HCT116 (cell line): ENCODE data around the gene GREM2. TPM values are rescaled to one million over a fixed set of nuclear protein-coding genes. Genes with fewer than 3 reads are reported as not detected.

Source experiments
- ATAC-seq: fragments of 200-7000 bp; cut with Tn5 transposase; 2 replicates; pipeline ENCODE4 v1.9.1; 2020; ENCODE audit warnings: mild to moderate bottlenecking, moderate library complexity
- BruUV-seq: library from RNA; stranded (reverse); fragments of 400-500 nt; replicated peaks from 2 replicates; lab custom pipeline; 2021; lab: Mats Ljungman, UMichigan
- CTCF ChIA-PET: fragments of 300-600 bp; sonication (Branson Sonifier 250); formaldehyde crosslinking; loops from one replicate; lab custom pipeline; 2021; ENCODE audit warnings: antibody characterized with exemption; lab: Charles Lee
- POLR2A ChIA-PET: fragments of 300-600, 350-600 bp; sonication (Branson Sonifier 250); formaldehyde crosslinking; loops from one replicate; lab custom pipeline; 2021; ENCODE audit warnings: antibody characterized with exemption; lab: Charles Lee
- RAD21 ChIA-PET, 2 experiments: fragments of 300-600 bp; sonication (Branson Sonifier 250); formaldehyde crosslinking; loops; one replicate each; lab custom pipeline; 2023; ENCODE audit warnings: low total read pairs in 2 of 2; ENCODE audit not compliant: uncharacterized antibody in 2 of 2, unreplicated experiment in 2 of 2, low non-redundant PET in 1 of 2; lab: Charles Lee
- DNase-seq: peaks from one replicate; pipeline ENCODE4 v3.0.0-alpha.2; 2010; ENCODE audit warnings: low read depth, low spot score
- H2AFZ ChIP-seq: fragments of 200-600 bp; shearing (Covaris generic), sonication (generic); 2 replicates; pipeline ENCODE4 v1.6.1; 2017; ENCODE audit warnings: low read depth, mixed run types, mixed read lengths, antibody characterized with exemption, low read length; ENCODE audit not compliant: poor library complexity, severe bottlenecking
- H3K27ac ChIP-seq: 2 replicates; pipeline ENCODE4 v1.5.1; 2012; ENCODE audit warnings: low read depth, low read length
- H3K27me3 ChIP-seq: fragments of 200-600 bp; sonication (generic); 2 replicates; pipeline ENCODE4 v1.6.1; 2016; ENCODE audit warnings: mixed run types, low read length, mixed read lengths; ENCODE audit not compliant: insufficient read depth
- H3K36me3 ChIP-seq, 2 experiments: fragments of 200-500 bp in 1 of 2; fragments of 200-600 bp in 1 of 2; sonication (Bioruptor generic) in 1 of 2; sonication (generic) in 1 of 2; 2 replicates each; pipeline versions ENCODE4 v1.5.1 to v1.6.1; 2014 to 2016; ENCODE audit warnings: low read length in 2 of 2, inconsistent platforms in 1 of 2, mixed read lengths in 1 of 2, mixed run types in 1 of 2; ENCODE audit not compliant: insufficient read depth in 2 of 2, control insufficient read depth in 1 of 2
- H3K4me1 ChIP-seq, 2 experiments: fragments of 200-600 bp in 1 of 2; sonication (generic) in 1 of 2; 2 replicates each; pipeline versions ENCODE4 v1.5.1 to v1.6.1; 2012 to 2017; ENCODE audit warnings: low read length in 2 of 2, inconsistent platforms in 1 of 2, mild to moderate bottlenecking in 1 of 2, mixed read lengths in 1 of 2, mixed run types in 1 of 2, moderate library complexity in 1 of 2; ENCODE audit not compliant: insufficient read depth in 2 of 2, control insufficient read depth in 1 of 2
- H3K4me2 ChIP-seq: fragments of 200-600 bp; sonication (generic); 2 replicates; pipeline ENCODE4 v1.6.1; 2017; ENCODE audit warnings: mixed run types, low read length, mixed read lengths
- H3K4me3 ChIP-seq, 2 experiments: fragments of 200-600 bp in 1 of 2; sonication (generic) in 1 of 2; replicated peaks in 1 of 2; 2 replicates each; pipeline ENCODE4 v1.5.1; 2011 to 2016; ENCODE audit warnings: low read length in 2 of 2, control low read depth in 1 of 2, low read depth in 1 of 2, mild to moderate bottlenecking in 1 of 2, mixed read lengths in 1 of 2, mixed run types in 1 of 2
- H3K79me2 ChIP-seq: fragments of 200-600 bp; sonication (generic); 2 replicates; pipeline ENCODE4 v1.6.1; 2017; ENCODE audit warnings: mild to moderate bottlenecking, mixed run types, low read length, moderate library complexity, mixed read lengths; ENCODE audit not compliant: insufficient read depth
- H3K9ac ChIP-seq: fragments of 200-600 bp; sonication (generic); 2 replicates; pipeline ENCODE4 v1.6.1; 2016; ENCODE audit warnings: low read length, mixed read lengths
- H3K9me2 ChIP-seq: fragments of 200-600 bp; sonication (generic), shearing (Covaris generic); 2 replicates; pipeline ENCODE4 v1.6.1; 2017; ENCODE audit warnings: mixed run types, mild to moderate bottlenecking, moderate library complexity; ENCODE audit not compliant: insufficient read depth
- H3K9me3 ChIP-seq, 2 experiments: fragments of 200-500 bp in 1 of 2; fragments of 200-600 bp in 1 of 2; sonication (Bioruptor generic) in 1 of 2; sonication (generic) in 1 of 2; 2 replicates each; pipeline ENCODE4 v1.6.1; 2014 to 2017; ENCODE audit warnings: low read length in 2 of 2, mixed read lengths in 2 of 2, inconsistent platforms in 1 of 2, low read depth in 1 of 2, mild to moderate bottlenecking in 1 of 2, mixed run types in 1 of 2, moderate library complexity in 1 of 2; ENCODE audit not compliant: control insufficient read depth in 1 of 2, insufficient read depth in 1 of 2
- H4K20me1 ChIP-seq: fragments of 200-600 bp; sonication (generic), shearing (Covaris generic); 2 replicates; pipeline ENCODE4 v1.6.1; 2017; ENCODE audit warnings: mixed run types, mild to moderate bottlenecking, moderate library complexity; ENCODE audit not compliant: insufficient read depth
- ATF3 ChIP-seq: IDR thresholded peaks from 2 replicates; pipeline ENCODE4 v1.6.1; 2012
- ELF1 ChIP-seq: IDR thresholded peaks from 2 replicates; pipeline ENCODE4 v1.6.1; 2012; ENCODE audit warnings: low read depth, borderline replicate concordance
- EZH2 ChIP-seq: fragments of 200-600 bp; sonication (generic); IDR thresholded peaks from 2 replicates; pipeline ENCODE4 v1.6.1; 2017; ENCODE audit warnings: antibody characterized with exemption, mixed run types
- EZH2phosphoT487 ChIP-seq: fragments of 200-600 bp; IDR thresholded peaks from 2 replicates; pipeline ENCODE4 v1.6.1; 2018; ENCODE audit warnings: antibody characterized with exemption, borderline replicate concordance
- FOSL1 ChIP-seq: IDR thresholded peaks from 2 replicates; pipeline ENCODE4 v1.6.1; 2012; ENCODE audit warnings: low read depth
- POLR2AphosphoS5 ChIP-seq: IDR thresholded peaks from 2 replicates; pipeline ENCODE4 v1.6.1; 2011; ENCODE audit warnings: mild to moderate bottlenecking, low read depth, low read length, moderate library complexity
- RAD21 ChIP-seq: IDR thresholded peaks from 2 replicates; pipeline ENCODE4 v1.6.1; 2012; ENCODE audit warnings: low read depth, mild to moderate bottlenecking
- SP1 ChIP-seq: IDR thresholded peaks from 2 replicates; pipeline ENCODE4 v1.6.1; 2012; ENCODE audit warnings: low read depth
- ZNF274 ChIP-seq: fragments of 200-500 bp; sonication (Bioruptor generic); IDR thresholded peaks from 2 replicates; pipeline ENCODE4 v1.6.1; 2014; ENCODE audit warnings: mild to moderate bottlenecking, low read depth, low read length, inconsistent platforms
- intact Hi-C: fragments of 100-400 bp; cut with micrococcal nuclease; formaldehyde crosslinking; loops from 2 replicates; pipeline ENCODE4 v1.10.0; 2022
- total RNA-seq: library from RNA; stranded (reverse); gene quantifications from one replicate; pipeline ENCODE4 v1.2.1, GENCODE V29; 2021; ENCODE audit not compliant: unreplicated experiment
- TF ChIP-seq, protein P1 (sequence below): IDR thresholded peaks from 2 replicates; pipeline ENCODE4 v1.6.1; 2012; ENCODE audit warnings: low read depth
- TF ChIP-seq, protein P2 (sequence below): IDR thresholded peaks from 2 replicates; pipeline ENCODE4 v1.6.1; 2012

GREM2 gene
- total RNA-seq, 1 experiment from 2014 or later: not detected

DNA sequence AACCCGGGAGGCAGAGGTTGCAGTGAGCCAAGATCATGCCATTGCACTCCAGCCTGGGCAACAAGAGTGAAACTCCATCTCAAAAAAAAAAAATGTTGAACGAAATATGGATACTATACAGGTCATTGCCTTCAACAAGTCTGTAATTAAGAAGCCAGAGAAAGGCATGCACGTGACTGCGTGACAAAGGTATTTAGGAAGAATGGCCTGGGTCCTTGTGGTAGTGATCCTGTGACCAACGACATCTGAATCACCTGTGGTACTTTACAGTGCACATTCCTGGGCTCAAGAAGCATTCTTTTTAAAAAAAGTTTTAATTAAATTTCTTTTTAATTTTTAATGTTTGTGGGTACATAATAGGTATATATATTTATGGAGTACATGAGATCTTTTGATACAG lies 115.0 kb downstream of the GREM2 start:
- Histone ChIP-seq H3K9ac (no peak overlapping the region), H3K27ac (no peak overlapping the region), H3K79me2 (no peaks in the 10 kb centered on the region), H3K4me3 (no peak overlapping the region), H4K20me1 (no peaks in the 10 kb centered on the region), H3K9me2 (no peaks in the 10 kb centered on the region), H3K9me3 (peaks cover 5 to 15% of the 10 kb centered on the region in 2 experiments; a peak in 2 of 4 replicates), H2AFZ (no peak overlapping the region), H3K27me3 (no peaks in the 10 kb centered on the region), H3K36me3 (no peaks in the 10 kb centered on the region), H3K4me2 (no peak overlapping the region), H3K4me1 (no peaks in the 10 kb centered on the region)
- ChIA-PET POLR2A (no interaction called here), RAD21 (no interaction called here), CTCF (no interaction called here)
- no peak for DNase-seq
- no peak for ATAC-seq
- intact Hi-C loops: no loop called here
- no peak for TF ChIP-seq EZH2phosphoT487
- TF ChIP-seq, protein P1, sequence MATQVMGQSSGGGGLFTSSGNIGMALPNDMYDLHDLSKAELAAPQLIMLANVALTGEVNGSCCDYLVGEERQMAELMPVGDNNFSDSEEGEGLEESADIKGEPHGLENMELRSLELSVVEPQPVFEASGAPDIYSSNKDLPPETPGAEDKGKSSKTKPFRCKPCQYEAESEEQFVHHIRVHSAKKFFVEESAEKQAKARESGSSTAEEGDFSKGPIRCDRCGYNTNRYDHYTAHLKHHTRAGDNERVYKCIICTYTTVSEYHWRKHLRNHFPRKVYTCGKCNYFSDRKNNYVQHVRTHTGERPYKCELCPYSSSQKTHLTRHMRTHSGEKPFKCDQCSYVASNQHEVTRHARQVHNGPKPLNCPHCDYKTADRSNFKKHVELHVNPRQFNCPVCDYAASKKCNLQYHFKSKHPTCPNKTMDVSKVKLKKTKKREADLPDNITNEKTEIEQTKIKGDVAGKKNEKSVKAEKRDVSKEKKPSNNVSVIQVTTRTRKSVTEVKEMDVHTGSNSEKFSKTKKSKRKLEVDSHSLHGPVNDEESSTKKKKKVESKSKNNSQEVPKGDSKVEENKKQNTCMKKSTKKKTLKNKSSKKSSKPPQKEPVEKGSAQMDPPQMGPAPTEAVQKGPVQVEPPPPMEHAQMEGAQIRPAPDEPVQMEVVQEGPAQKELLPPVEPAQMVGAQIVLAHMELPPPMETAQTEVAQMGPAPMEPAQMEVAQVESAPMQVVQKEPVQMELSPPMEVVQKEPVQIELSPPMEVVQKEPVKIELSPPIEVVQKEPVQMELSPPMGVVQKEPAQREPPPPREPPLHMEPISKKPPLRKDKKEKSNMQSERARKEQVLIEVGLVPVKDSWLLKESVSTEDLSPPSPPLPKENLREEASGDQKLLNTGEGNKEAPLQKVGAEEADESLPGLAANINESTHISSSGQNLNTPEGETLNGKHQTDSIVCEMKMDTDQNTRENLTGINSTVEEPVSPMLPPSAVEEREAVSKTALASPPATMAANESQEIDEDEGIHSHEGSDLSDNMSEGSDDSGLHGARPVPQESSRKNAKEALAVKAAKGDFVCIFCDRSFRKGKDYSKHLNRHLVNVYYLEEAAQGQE: no peak
- TF ChIP-seq POLR2AphosphoS5: no peak
- no peak for TF ChIP-seq EZH2
- BruUV-seq: no TSS peak

DNA sequence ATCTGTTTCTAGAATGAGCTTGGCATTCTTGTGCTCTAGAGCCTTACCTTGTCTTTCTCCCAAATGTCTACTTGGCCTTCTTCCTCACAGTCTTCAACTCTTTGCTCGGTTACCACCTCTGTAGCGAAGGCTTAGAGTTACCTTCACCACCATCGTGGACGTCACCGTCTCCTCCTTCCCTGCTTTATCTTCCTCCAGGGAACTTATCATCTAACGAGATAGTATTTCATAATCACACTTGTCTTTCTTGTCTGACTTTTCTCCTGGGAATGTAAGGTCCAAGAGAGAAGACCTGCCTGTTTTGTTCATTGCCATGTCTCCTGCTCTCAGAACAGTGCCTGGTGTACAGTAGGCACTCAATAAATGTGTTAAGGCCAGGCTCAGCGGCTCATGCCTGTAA lies 115.6 kb downstream of the GREM2 start:
- DNase-seq (no peak), ATAC-seq (no peak)
- Histone ChIP-seq H3K27ac (no peak overlapping the region), H2AFZ (no peak overlapping the region), H3K27me3 (no peaks in the 10 kb centered on the region), H3K9me3 (peaks cover 5 to 15% of the 10 kb centered on the region in 2 experiments; a peak in 2 of 4 replicates), H3K4me1 (no peaks in the 10 kb centered on the region), H3K9ac (no peak overlapping the region), H4K20me1 (no peaks in the 10 kb centered on the region), H3K4me2 (no peak overlapping the region), H3K4me3 (no peak overlapping the region), H3K9me2 (no peaks in the 10 kb centered on the region), H3K36me3 (no peaks in the 10 kb centered on the region), H3K79me2 (no peaks in the 10 kb centered on the region)
- ChIA-PET CTCF (no interaction called here), RAD21 (no interaction called here), POLR2A (no interaction called here)
- intact Hi-C loops: no loop called here
- BruUV-seq: no TSS peak
- TF ChIP-seq, protein P2, sequence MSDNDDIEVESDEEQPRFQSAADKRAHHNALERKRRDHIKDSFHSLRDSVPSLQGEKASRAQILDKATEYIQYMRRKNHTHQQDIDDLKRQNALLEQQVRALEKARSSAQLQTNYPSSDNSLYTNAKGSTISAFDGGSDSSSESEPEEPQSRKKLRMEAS: no peak
- no peak for TF ChIP-seq ATF3
- no peak for TF ChIP-seq SP1
- TF ChIP-seq FOSL1: no peak
- TF ChIP-seq, protein P1: no peak
- TF ChIP-seq POLR2AphosphoS5: no peak
- TF ChIP-seq ZNF274: no peak
- no peak for TF ChIP-seq ELF1
- TF ChIP-seq RAD21: no peak
